ENCODE data around the gene CDCA8. TPM values are rescaled to one million over a fixed set of nuclear protein-coding genes. Genes with fewer than 3 reads are reported as not detected.

The CDCA8 gene
- total and polyA plus RNA-seq, 2 of the 13 experiments (the other 11 are each of a cell fraction or from before 2014, with no cell fraction given) = 24.1 to 38.6 TPM

- BruUV-seq (replicated peaks) = no TSS peak
- POLR2A ChIA-PET = no interaction called here
- TF ChIP-seq ZNF609 (CRISPR knock-in tag; IDR thresholded peaks at IDR 0.05; ENCODE audit: borderline replicate concordance) (no peak), ARID3A (IDR thresholded peaks at IDR 0.05; ENCODE audit: low read depth, low read length) (no peak), GRHL1 (CRISPR knock-in tag; conservative IDR thresholded peaks at IDR 0.05) (no peak), ZNF543 (CRISPR knock-in tag; IDR thresholded peaks at IDR 0.05) (no peak), THAP9 (CRISPR knock-in tag; IDR thresholded peaks at IDR 0.05; ENCODE audit: borderline replicate concordance) (no peak), CERS6 (CRISPR knock-in tag; IDR thresholded peaks at IDR 0.05) (no peak), ZNF891 (CRISPR knock-in tag; IDR thresholded peaks at IDR 0.05) (no peak), WIZ (CRISPR knock-in tag; IDR thresholded peaks at IDR 0.05) (no peak), FOXO1 (CRISPR knock-in tag; IDR thresholded peaks at IDR 0.05) (no peak), SOX13 (IDR thresholded peaks at IDR 0.05) (no peak), SOX13 (CRISPR knock-in tag; conservative IDR thresholded peaks at IDR 0.05 in 1 of 2, IDR thresholded peaks at IDR 0.05 in 1 of 2) (no peak), PHF20 (CRISPR knock-in tag; IDR thresholded peaks at IDR 0.05) (no peak), MTA3 (CRISPR knock-in tag; IDR thresholded peaks at IDR 0.05) (no peak)
Measured at GRCh38 chr1:37655274-37655673, 37.0 kb upstream of the CDCA8 start.

More at GRCh38 chr1:37655274-37655673, 37.0 kb upstream of the CDCA8 start:
- Histone ChIP-seq H3K4me3 (replicated peaks in 1 of 3; ENCODE audit: insufficient read depth in 1 of 3, low read depth in 2 of 3, low read length in 3 of 3) (no peak overlapping the region), H3K27ac (ENCODE audit: extremely low read length, insufficient read depth, low read length) (no peak overlapping the region), H3K9me3 (ENCODE audit: low read length) (no peaks in the 10 kb centered on the region), H3K9ac (ENCODE audit: insufficient read depth, low read depth, low read length) (no peak overlapping the region), H3K36me3 (replicated peaks in 1 of 2; ENCODE audit: control insufficient read depth in 1 of 2, insufficient read depth in 2 of 2, low read length in 2 of 2) (no peaks in the 10 kb centered on the region), H3K79me2 (ENCODE audit: insufficient read depth, low read length) (no peaks in the 10 kb centered on the region), H3K4me2 (ENCODE audit: low read depth, low read length) (no peak overlapping the region), H4K20me1 (ENCODE audit: insufficient read depth, low read length) (0 out of 2 replicates have a peak, but pooled peaks cover 4% of the 10 kb centered on the region), H3K4me1 (ENCODE audit: insufficient read depth, low read length) (peaks cover 36% of the 10 kb centered on the region), H3K27me3 (ENCODE audit: control insufficient read depth in 1 of 2, insufficient read depth in 2 of 2, low read length in 2 of 2) (peaks cover 1 to 22% of the 10 kb centered on the region in 2 experiments; a peak in 4 of 5 replicates), H2AFZ (ENCODE audit: low read length) (no peak overlapping the region)
- ATAC-seq (peak; percentile 26; the same call in 1 of the 3 replicates), FAIRE-seq (no peak), DNase-seq (ENCODE audit: low spot score) (no peak)
- intact Hi-C loops (cut with micrococcal nuclease; ENCODE audit: unreplicated experiment) = no loop called here
- CTCF ChIA-PET (ENCODE audit: low intra/inter-chr PET ratio, low total read pairs) = no interaction called here
- in situ Hi-C loops (cut with HindIII; ENCODE audit: extremely low pct_ligation_motif_present, low pct_unique_long_range_greater_than_20kb) = no loop called here

Data from HepG2 (cell line).